Muscle of arm (tissue), 12 donors: ENCODE results near the gene ARHGEF11. TPM values are rescaled to one million over a fixed set of nuclear protein-coding genes. Genes with fewer than 3 reads are reported as not detected.

Source experiments
- DNase-seq: peaks from one replicate; pipeline ENCODE4 v3.0.0-alpha.2; 2013
- polyA plus RNA-seq, 12 donors: library from polyadenylated mRNA; unstranded; fragments of 120-200 nt; gene quantifications; one replicate each; pipeline ENCODE4 v1.2.1, GENCODE V29; 2013; ENCODE audit not compliant: insufficient read length in 12 of 12

The ARHGEF11 gene
- polyA plus RNA-seq, 12 donors = 18.3 to 29.1 (median 20.6) TPM; not detected in 1

DNA sequence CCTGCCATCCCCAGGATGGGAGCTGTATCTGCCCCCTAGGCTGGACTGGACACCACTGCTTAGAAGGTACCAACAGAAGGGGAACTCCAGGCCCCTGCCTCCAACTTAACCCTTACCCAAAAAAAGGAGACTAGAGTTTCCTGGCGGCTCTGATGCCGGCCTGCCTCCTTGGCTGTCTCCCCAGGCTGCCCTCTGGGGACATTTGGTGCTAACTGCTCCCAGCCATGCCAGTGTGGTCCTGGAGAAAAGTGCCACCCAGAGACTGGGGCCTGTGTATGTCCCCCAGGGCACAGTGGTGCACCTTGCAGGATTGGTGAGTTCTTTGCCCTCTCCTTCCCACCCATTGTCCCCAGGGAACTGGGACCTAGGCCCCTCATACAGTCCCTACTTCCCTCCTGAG is 133.2 kb downstream of the ARHGEF11 start:
- no peak for DNase-seq

DNA sequence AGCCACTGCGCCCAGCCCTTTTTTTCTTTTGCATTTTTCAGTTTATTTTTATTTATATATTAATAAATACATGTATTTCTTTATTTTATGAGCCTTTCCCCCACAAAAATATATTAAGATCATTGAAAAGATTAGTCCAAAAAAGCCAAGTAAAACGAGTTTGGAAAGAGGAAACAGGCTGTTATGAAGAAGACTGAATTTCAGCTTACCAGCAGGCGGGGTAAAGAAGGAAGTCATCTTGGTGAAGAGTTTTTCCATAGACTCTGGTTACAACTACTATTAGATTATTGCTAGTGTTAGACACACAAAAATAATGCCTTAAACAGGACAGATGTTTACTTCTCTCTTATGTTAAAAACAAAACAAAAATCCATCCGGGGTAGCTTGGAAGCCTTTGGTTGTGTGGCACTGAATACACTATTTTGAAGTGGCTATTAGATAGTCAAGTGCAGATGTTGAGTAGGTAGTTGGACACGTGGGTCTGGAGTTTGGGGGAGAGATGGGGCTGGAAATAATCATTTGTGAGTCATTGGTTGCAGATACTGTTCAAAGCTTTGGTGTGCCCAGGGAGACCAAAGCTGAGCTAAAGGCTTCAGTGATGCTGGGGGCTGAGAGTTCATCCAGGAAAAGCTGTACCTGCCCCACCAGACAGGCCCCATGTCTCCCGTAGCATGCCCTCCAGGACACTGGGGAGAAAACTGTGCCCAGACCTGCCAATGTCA is 133.8 kb downstream of the ARHGEF11 start:
- no peak for DNase-seq

DNA sequence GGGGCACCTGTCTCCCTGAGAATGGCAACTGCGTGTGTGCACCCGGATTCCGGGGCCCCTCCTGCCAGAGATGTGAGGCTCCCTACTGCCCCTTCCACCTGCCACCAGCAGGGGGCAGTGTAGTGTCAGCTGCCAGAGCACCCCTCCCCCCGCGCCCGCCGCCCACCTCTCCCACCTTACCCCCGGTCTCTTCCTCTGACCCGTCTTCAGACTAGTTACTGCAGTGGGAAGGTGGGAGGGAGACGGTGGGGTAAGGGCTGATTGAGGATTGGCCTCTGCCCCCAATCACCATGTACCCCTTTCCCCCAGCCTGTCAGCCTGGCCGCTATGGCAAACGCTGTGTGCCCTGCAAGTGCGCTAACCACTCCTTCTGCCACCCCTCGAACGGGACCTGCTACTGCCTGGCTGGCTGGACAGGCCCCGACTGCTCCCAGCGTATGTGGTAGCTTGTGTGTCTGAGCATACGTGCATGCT is 135.2 kb downstream of the ARHGEF11 start:
- DNase-seq = no peak

DNA sequence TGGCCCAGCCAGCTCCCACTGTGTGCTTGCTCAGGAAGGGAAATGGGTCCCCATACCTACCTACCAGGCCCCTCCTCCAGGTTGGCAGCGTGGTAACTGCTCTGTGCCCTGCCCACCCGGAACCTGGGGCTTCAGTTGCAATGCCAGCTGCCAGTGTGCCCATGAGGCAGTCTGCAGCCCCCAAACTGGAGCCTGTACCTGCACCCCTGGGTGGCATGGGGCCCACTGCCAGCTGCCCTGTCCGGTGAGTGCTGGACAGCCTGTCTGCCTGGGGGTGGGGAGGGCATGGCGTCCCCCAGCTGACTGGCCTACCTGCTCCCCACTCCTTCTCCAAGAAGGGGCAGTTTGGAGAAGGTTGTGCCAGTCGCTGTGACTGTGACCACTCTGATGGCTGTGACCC is 135.9 kb downstream of the ARHGEF11 start:
- no peak for DNase-seq

- no peak for DNase-seq
Observed at GRCh38 chr1:156908955-156909354, 136.6 kb downstream of the ARHGEF11 start.

- DNase-seq = no peak
Observed at GRCh38 chr1:156908541-156908940, 137.0 kb downstream of the ARHGEF11 start.

DNA sequence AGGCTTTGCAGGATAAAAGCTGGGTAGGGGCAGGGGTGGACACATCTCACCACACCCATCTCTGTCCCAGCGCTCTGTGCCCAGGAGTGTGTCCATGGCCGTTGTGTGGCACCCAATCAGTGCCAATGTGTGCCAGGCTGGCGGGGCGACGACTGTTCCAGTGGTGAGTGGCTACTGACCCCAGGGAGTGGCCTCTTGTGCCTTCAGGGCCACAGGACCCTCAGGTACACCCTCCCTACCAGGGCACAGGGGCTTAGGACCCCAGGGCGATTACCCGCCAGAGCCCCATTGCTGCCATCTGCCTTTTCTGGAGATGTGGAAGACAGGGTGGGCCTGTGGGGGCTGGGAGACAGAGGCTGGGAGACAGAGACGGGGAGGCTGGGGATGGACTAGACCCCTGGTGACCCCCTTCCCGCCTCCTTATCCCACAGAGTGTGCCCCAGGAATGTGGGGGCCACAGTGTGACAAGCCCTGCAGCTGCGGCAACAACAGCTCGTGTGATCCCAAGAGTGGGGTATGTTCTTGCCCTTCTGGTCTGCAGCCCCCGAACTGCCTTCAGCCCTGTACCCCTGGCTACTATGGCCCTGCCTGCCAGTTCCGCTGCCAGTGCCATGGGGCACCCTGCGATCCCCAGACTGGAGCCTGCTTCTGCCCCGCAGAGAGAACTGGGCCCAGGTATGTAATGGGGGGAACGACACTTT is 139.2 kb downstream of the ARHGEF11 start:
- DNase-seq = no peak

GRCh38 chr1:156905651-156906050 is 139.9 kb downstream of the ARHGEF11 start:
- no peak for DNase-seq

GRCh38 chr1:156905176-156905575 is 140.4 kb downstream of the ARHGEF11 start:
- no peak for DNase-seq

GRCh38 chr1:156904187-156904959 is 141.2 kb downstream of the ARHGEF11 start:
- DNase-seq = no peak

DNA sequence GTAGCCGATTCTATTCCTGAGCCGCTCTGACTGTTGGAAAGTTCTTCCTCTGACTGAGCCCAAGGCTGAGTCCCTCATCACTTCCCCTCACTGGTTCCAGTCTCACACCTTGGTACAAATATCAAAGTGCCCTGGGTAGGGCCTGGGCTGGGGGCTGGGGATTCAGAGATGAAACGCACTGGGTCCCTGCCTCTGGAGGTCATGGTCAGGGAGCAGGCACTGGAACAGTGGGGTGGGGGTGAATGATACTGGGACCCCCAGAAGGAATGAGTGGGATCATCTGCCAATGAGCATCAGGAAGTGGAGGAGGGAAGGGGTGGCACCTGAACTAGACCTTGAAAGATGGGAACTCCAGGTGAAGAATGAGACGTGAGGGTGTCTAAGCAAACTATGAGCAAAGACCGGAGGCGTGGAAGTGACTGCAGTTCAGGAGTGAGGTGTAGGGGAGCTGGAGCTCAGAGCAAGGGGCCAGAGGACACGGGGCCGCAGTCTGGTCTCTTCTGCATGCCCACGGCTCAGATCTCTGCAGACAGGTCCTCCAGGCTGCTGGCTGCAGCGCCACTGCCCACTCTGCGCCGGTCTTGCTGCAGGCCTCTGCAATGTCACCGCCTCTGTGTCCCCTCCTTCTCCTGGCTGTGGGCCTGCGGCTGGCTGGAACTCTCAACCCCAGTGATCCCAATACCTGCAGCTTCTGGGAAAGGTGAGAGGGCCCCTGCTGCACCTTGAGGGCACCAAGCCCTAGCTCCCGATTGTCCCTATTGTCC is 142.0 kb downstream of the ARHGEF11 start:
- no peak for DNase-seq

GRCh38 chr1:156901966-156902915 is 143.3 kb downstream of the ARHGEF11 start:
- no peak for DNase-seq

DNA sequence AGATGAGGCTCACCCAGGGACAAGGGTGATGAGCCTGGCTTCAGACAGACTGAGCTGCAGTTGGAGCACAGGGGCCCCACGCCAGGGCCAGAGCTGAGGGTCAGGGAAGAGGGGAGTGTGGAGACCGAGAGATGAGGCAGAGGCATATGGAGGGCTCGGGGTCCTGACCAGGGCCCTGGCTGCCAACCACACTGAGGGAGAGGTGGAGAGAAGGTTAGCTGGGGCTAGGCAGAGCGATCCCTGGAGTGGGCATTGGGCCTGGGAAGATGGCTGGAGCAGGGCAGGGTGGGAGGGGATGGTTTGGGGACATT is 144.0 kb downstream of the ARHGEF11 start:
- no peak for DNase-seq

DNA sequence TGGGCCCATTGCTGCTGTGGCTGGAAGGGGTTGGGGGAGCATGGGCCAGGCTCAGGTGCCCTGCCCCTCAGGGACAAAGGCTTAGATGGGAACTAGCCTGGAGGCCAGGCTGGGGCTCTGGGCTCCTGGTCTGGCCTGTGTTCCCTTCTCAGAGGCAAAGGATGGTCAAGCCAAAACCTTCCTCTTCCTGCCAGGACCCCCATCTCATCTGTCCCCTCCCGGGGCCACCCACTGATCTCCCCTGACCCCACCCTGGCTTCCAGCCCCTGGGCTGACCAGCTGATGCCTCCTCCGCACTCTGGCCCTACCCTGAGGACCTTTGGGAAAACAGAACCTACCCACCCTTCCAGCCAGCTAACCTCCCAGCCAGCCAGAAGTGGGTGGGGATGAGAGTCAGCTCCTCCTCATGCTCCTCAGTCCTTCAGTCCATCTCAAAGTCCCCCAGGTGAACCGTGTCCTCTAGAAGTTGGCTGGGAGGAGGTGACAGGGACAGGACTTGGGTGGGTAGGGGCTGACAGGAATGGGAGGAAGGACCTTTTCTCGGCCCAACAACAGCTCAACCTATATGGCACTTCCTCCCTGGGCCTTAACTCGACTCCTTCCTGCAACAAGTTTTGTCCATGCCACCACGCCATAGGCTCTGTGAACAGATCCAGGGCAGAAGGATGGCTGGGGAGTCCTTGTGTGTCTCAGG is 144.5 kb downstream of the ARHGEF11 start:
- no peak for DNase-seq

- no peak for DNase-seq
Observed at GRCh38 chr1:156899956-156900718, 145.4 kb downstream of the ARHGEF11 start.

DNA sequence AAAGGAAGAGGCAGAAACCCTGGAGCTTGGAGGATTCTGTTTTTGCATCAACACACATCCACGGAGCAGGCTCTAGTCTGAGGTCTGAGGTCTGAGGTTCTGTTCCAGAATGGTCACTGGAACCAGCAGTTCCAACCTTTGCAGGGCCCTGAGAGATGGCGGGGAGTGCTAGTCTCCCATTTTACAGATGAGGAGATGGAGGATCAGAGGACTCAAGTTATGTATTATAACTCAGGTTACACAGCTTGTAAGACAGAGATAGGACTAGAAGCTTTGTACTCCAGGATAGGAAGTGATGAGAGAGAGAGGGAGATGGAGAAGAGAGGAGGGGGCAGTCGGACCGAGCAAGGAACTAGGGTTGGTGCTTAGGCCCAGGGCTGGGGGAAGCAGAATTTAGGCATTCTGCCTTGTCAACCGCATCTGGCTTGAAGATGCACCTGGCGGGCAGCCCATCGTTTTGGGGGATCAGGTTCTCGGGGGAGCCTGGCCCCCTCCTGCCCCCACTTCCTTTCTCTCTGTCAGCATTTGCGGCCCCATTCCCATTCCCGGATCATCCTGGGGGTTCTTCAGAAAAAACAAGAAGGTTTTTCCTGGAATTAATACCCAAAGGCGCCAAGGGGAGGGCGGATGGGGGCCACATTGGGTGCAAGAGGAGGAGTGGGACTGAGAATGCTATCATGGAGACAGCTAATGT is 146.4 kb downstream of the ARHGEF11 start:
- DNase-seq = no peak

GRCh38 chr1:156898161-156898566 is 147.4 kb downstream of the ARHGEF11 start:
- no peak for DNase-seq

- DNase-seq = no peak
Observed at GRCh38 chr1:156897078-156897825, 148.3 kb downstream of the ARHGEF11 start.
